ENCODE results near the gene PCDHB14. TPM values are rescaled to one million over a fixed set of nuclear protein-coding genes. Genes with fewer than 3 reads are reported as not detected.
A peak's percentile ranks its signal among the peaks of the same experiment; 100 is the strongest.
"Not testable (repeated sequence)": the region's sequence is repeated elsewhere in the genome, so short reads cannot be mapped to it uniquely, and the experiment has no call there.

Gene PCDHB14
- 0.10 and 0.26 TPM in 2 replicates for total RNA-seq (2014; rRNA removed; shearing (Covaris generic))

- Histone ChIP-seq H3K27me3 (ENCODE audit: control insufficient read depth, insufficient read depth, low read length) (no peaks in the 10 kb centered on the region), H3K36me3 (replicated peaks; ENCODE audit: control insufficient read depth, insufficient read depth, low read length) (no peaks in the 10 kb centered on the region), H3K4me3 (ENCODE audit: insufficient read depth, low read depth, low read length) (no peak within 1 kb of the TSS)
- peak; percentile 81 for DNase-seq
These were observed at the start of gene PCDHB14 for GRCh38 chr5:141223112-141223783. Gene PCDHB14, plus strand, starts transcription at chr5:141223343. Its CDS starts 163 bp downstream, at chr5:141223506.

DNA sequence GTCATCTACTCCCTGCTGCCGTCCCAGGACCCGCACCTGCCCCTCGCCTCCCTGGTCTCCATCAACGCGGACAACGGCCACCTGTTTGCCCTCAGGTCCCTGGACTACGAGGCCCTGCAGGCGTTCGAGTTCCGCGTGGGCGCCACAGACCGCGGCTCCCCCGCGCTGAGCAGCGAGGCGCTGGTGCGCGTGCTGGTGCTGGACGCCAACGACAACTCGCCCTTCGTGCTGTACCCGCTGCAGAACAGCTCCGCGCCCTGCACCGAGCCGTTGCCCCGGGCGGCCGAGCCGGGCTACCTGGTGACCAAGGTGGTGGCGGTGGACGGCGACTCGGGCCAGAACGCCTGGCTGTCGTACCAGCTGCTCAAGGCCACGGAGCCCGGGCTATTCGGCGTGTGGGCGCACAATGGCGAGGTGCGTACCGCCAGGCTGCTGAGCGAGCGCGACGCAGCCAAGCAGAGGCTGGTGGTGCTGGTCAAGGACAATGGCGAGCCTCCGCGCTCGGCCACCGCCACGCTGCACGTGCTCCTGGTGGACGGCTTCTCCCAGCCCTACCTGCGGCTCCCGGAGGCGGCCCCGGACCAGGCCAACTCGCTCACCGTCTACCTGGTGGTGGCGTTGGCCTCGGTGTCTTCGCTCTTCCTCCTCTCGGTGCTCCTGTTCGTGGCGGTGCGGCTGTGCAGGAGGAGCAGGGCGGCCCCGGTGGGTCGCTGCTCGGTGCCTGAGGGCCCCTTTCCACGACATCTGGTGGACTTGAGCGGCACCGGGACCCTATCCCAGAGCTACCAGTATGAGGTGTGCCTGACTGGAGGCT is 48.6 kb upstream of the PCDHB14 start:
- H3K27me3 ChIP-seq (ENCODE audit: control insufficient read depth, insufficient read depth, low read length); H3K4me3 ChIP-seq (ENCODE audit: insufficient read depth, low read depth, low read length); DNase-seq; H3K36me3 ChIP-seq (replicated peaks; ENCODE audit: control insufficient read depth, insufficient read depth, low read length): not testable (repeated sequence)

DNA sequence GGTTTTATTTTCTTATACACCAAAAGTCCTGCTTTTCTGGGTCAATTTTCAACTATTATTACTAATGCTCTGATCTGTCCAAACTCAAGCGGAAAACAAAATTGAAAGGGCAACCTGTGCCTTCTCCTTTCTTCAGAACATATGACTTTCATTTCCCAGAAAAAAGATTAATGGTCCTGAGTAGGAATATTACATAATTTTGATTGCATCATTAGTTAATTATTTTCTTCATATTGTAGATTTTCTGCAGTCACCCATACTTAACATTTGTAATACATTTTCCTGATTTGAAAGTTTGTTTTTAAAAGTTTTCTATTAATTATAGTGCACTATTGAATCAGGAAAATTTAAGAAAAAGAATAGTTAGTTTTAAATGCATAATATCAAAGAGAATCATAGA is 47.2 kb upstream of the PCDHB14 start:
- H3K4me3 ChIP-seq (ENCODE audit: insufficient read depth, low read depth, low read length), result no peak overlapping the region
- no peaks in the 10 kb centered on the region for H3K27me3 ChIP-seq (ENCODE audit: control insufficient read depth, insufficient read depth, low read length)
- DNase-seq, result no peak
- no peaks in the 10 kb centered on the region for H3K36me3 ChIP-seq (replicated peaks; ENCODE audit: control insufficient read depth, insufficient read depth, low read length)

- H3K27me3 ChIP-seq (ENCODE audit: control insufficient read depth, insufficient read depth, low read length); H3K4me3 ChIP-seq (ENCODE audit: insufficient read depth, low read depth, low read length); H3K36me3 ChIP-seq (replicated peaks; ENCODE audit: control insufficient read depth, insufficient read depth, low read length): not testable (repeated sequence)
- DNase-seq, result peak; percentile 51
These were observed 45.5 kb upstream of the PCDHB14 start, which contains the start of gene PCDHB8 for GRCh38 chr5:141177577-141178191. Gene PCDHB8, plus strand, starts transcription at chr5:141177790. Its CDS starts 245 bp downstream, at chr5:141178035.

DNA sequence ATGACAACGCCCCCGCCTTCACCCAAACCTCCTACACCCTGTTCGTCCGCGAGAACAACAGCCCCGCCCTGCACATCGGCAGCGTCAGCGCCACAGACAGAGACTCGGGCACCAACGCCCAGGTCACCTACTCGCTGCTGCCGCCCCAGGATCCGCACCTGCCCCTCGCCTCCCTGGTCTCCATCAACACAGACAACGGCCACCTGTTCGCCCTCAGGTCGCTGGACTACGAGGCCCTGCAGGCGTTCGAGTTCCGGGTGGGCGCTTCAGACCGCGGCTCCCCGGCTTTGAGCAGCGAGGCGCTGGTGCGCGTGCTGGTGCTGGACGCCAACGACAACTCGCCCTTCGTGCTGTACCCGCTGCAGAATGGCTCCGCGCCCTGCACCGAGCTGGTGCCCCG is 43.8 kb upstream of the PCDHB14 start:
- H3K36me3 ChIP-seq (replicated peaks; ENCODE audit: control insufficient read depth, insufficient read depth, low read length); H3K4me3 ChIP-seq (ENCODE audit: insufficient read depth, low read depth, low read length); DNase-seq; H3K27me3 ChIP-seq (ENCODE audit: control insufficient read depth, insufficient read depth, low read length): not testable (repeated sequence)

- H3K4me3 ChIP-seq (ENCODE audit: insufficient read depth, low read depth, low read length); DNase-seq; H3K27me3 ChIP-seq (ENCODE audit: control insufficient read depth, insufficient read depth, low read length); H3K36me3 ChIP-seq (replicated peaks; ENCODE audit: control insufficient read depth, insufficient read depth, low read length): not testable (repeated sequence)
These were observed 43.3 kb upstream of the PCDHB14 start for GRCh38 chr5:141179876-141180275.

- H3K27me3 ChIP-seq (ENCODE audit: control insufficient read depth, insufficient read depth, low read length), result no peaks in the 10 kb centered on the region
These were observed 42.8 kb upstream of the PCDHB14 start for GRCh38 chr5:141180313-141180712.

DNA sequence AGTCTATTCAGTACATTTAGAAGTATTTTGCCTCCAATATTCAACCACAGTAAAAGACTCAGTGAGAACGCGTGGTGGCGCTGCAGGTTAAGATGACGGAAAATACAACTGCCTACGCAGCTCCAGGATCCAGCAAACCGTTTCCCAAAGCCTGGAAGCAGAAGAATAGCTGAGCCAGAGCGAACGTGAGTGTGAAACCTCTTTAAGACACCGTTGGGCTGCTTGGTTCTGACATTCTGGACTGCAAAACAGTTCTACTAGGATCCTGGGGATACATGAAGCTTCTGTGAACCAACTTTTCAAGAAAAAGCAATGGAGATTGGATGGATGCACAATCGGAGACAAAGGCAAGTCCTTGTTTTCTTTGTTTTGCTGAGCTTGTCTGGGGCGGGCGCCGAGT is 40.9 kb upstream of the PCDHB14 start, which contains the start of gene PCDHB16:
Gene PCDHB16, plus strand, starts transcription at position 140 of the 400 bp plus-strand sequence. Its CDS starts 173 bp downstream, at position 313.
- H3K27me3 ChIP-seq (ENCODE audit: control insufficient read depth, insufficient read depth, low read length), result no peaks in the 10 kb centered on the region
- peak; percentile 81 for DNase-seq
- H3K4me3 ChIP-seq (ENCODE audit: insufficient read depth, low read depth, low read length), result no peak within 1 kb of the TSS
- H3K36me3 ChIP-seq (replicated peaks; ENCODE audit: control insufficient read depth, insufficient read depth, low read length), result no peaks in the 10 kb centered on the region

More at GRCh38 chr5:141180313-141180712, 42.8 kb upstream of the PCDHB14 start:
- DNase-seq, result no peak
- no peak overlapping the region for H3K4me3 ChIP-seq (ENCODE audit: insufficient read depth, low read depth, low read length)
- no peaks in the 10 kb centered on the region for H3K36me3 ChIP-seq (replicated peaks; ENCODE audit: control insufficient read depth, insufficient read depth, low read length)

- not testable (repeated sequence) for H3K4me3 ChIP-seq (ENCODE audit: insufficient read depth, low read depth, low read length); H3K36me3 ChIP-seq (replicated peaks; ENCODE audit: control insufficient read depth, insufficient read depth, low read length); H3K27me3 ChIP-seq (ENCODE audit: control insufficient read depth, insufficient read depth, low read length); DNase-seq
These were observed 38.9 kb upstream of the PCDHB14 start for GRCh38 chr5:141184117-141184855.

DNA sequence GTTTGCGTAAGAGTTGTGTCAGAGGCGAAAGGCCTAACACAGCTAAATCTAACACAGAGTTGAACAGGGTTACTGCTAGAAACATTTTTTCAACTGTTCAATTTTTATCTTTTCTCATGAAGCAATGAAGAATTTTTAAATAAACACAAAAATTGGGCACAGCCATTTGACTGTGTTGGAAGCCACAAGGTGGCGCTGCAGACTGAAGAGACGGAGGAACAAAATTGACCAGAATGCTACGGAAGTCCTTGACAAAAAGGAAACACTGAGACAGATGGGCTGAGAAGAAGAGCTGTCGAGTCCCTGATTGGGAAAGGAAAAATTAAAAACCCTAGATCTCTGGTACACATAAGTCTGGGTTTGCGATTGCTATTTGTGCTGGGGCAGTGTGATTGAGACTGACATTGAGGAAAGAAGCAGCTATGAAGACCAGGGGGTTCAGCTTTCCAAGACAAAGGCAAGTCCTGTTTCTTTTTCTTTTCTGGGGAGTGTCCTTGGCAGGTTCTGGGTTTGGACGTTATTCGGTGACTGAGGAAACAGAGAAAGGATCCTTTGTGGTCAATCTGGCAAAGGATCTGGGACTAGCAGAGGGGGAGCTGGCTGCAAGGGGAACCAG is 36.1 kb upstream of the PCDHB14 start, which contains the start of gene PCDHB9:
Gene PCDHB9, plus strand, starts transcription at position 265 of the 616 bp plus-strand sequence. Its CDS starts 158 bp downstream, at position 423.
- no peaks in the 10 kb centered on the region for H3K27me3 ChIP-seq (ENCODE audit: control insufficient read depth, insufficient read depth, low read length)
- no peaks in the 10 kb centered on the region for H3K36me3 ChIP-seq (replicated peaks; ENCODE audit: control insufficient read depth, insufficient read depth, low read length)
- no peak within 1 kb of the TSS for H3K4me3 ChIP-seq (ENCODE audit: insufficient read depth, low read depth, low read length)
- DNase-seq, result peak; percentile 79

DNA sequence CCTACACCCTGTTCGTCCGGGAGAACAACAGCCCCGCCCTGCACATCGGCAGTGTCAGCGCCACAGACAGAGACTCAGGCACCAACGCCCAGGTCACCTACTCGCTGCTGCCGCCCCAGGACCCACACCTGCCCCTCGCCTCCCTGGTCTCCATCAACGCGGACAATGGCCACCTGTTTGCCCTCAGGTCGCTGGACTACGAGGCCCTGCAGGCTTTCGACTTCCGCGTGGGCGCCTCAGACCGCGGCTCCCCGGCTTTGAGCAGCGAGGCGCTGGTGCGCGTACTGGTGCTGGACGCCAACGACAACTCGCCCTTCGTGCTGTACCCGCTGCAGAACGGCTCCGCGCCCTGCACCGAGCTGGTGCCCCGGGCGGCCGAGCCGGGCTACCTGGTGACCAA is 34.5 kb upstream of the PCDHB14 start:
- not testable (repeated sequence) for H3K4me3 ChIP-seq (ENCODE audit: insufficient read depth, low read depth, low read length); H3K27me3 ChIP-seq (ENCODE audit: control insufficient read depth, insufficient read depth, low read length); DNase-seq; H3K36me3 ChIP-seq (replicated peaks; ENCODE audit: control insufficient read depth, insufficient read depth, low read length)

DNA sequence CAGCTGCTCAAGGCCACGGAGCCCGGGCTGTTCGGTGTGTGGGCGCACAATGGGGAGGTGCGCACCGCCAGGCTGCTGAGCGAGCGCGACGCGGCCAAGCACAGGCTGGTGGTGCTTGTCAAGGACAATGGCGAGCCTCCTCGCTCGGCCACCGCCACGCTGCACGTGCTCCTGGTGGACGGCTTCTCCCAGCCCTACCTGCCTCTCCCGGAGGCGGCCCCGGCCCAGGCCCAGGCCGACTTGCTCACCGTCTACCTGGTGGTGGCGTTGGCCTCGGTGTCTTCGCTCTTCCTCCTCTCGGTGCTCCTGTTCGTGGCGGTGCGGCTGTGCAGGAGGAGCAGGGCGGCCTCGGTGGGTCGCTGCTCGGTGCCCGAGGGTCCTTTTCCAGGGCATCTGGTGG is 34.0 kb upstream of the PCDHB14 start:
- H3K36me3 ChIP-seq (replicated peaks; ENCODE audit: control insufficient read depth, insufficient read depth, low read length); H3K27me3 ChIP-seq (ENCODE audit: control insufficient read depth, insufficient read depth, low read length); H3K4me3 ChIP-seq (ENCODE audit: insufficient read depth, low read depth, low read length); DNase-seq: not testable (repeated sequence)

DNA sequence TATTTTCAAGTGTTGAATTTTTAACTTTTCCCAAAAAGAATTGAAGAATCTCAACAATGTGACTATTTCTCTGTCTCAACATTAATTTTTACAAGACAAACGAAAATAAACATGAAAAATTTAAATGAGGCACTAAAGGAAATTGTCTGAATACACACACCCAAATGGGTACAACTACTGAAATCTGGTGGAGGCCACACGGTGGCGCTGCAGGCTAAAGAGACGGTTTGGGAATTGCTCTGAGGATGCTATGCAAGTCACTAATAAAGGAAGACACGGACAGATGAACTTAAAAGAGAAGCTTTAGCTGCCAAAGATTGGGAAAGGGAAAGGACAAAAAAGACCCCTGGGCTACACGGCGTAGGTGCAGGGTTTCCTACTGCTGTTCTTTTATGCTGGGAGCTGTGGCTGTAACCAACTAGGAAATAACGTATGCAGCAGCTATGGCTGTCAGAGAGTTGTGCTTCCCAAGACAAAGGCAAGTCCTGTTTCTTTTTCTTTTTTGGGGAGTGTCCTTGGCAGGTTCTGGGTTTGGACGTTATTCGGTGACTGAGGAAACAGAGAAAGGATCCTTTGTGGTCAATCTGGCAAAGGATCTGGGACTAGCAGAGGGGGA is 30.9 kb upstream of the PCDHB14 start, which contains the start of gene PCDHB10:
Gene PCDHB10, plus strand, starts transcription at position 244 of the 616 bp plus-strand sequence. Its CDS starts 200 bp downstream, at position 444.
- H3K27me3 ChIP-seq (ENCODE audit: control insufficient read depth, insufficient read depth, low read length), result no peaks in the 10 kb centered on the region
- DNase-seq, result peak; percentile 80
- no peaks in the 10 kb centered on the region for H3K36me3 ChIP-seq (replicated peaks; ENCODE audit: control insufficient read depth, insufficient read depth, low read length)
- H3K4me3 ChIP-seq (ENCODE audit: insufficient read depth, low read depth, low read length), result no peak within 1 kb of the TSS; the same call in 1 of the 2 replicates
